CD4-positive, alpha-beta T cell treated with Interleukin-6 at 100 ng/mL for 8 hours (primary cell): ENCODE data around the gene PRR35.

ENCODE experiments used
- DNase-seq: peaks from one replicate; pipeline ENCODE4 v3.0.0-alpha.2; 2020; ENCODE audit warnings: mixed read lengths, low spot score

The PRR35 gene

DNA sequence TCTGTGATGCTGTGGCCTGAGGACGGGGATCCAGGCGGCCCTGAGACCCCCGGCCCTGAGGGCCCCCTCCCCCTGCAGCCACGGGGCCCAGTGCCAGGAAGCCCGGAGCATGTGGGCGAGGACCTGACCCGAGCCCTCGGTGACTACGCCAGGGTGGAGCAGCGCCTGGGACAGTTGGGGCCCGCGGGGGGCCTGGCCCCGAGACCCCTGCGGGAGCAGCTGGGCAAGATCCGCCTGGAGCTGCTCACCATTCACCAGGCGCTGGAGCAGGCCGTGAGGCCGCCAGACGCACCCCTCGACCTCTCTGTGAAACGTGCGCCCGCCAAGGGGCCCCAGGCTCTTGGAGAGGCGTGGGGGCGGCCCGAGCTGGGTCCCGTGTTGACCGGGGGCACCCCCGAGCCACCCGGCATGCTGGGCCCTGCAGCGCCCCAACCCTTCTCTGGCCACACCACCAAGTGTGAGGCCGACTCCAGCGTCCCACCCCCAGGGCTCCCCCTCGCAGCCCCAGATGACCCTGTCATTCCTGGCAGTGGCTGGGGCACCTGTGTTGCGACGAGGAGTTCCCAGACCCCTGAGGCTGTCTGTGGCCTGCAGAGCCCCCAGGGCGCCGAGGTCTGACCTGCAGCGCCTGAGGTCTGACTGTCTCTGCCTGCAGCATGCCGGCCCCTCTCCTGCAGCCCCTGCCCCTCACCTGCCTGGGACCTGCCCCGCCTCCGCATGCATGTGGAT lies 4.7 kb downstream of the PRR35 start:
- no peak for DNase-seq

DNA sequence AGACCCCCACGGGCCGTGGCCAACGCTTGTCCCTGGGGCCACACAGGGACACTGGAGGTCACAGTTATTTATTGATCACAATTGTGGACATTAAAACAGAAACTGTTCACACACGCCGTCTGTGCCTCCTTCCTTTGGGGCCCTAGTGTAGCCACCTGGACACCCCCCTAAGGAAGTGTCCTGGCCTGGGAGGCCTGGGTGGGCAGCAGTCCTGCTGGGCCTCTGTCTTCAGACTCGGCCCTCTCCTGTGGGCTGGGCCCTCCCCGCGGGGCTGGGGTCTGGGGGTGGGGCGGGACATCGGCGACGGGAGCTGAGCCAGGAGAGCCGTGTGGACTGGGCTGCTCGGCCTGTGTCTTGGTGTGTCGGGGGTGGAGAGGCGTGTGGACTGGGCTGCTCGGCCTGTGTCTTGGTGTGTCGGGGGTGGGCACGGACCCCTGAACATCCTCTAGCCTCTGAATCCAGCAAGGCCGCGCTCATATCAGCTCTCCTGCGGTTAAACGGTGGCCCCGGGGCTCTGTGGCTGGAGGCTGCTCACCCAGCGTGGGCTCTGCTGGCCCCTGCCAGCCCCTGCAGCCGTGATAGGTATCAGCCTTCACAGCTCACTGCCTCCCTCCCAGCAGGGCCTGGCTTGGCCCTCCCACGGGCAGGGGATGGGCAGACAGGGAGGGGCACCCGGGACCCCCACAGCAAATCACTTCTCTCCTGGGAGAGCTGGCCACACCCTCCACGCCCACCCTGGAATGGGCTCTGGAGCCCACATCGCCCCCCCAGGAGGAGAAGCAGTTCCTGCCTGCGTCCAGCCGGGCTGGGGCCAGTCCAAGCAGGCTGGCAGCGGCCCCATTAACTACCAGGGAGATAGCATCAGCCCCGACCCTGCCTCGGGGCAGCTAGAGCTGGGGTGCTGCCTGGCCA lies 5.5 kb downstream of the PRR35 start:
- no peak for DNase-seq

DNA sequence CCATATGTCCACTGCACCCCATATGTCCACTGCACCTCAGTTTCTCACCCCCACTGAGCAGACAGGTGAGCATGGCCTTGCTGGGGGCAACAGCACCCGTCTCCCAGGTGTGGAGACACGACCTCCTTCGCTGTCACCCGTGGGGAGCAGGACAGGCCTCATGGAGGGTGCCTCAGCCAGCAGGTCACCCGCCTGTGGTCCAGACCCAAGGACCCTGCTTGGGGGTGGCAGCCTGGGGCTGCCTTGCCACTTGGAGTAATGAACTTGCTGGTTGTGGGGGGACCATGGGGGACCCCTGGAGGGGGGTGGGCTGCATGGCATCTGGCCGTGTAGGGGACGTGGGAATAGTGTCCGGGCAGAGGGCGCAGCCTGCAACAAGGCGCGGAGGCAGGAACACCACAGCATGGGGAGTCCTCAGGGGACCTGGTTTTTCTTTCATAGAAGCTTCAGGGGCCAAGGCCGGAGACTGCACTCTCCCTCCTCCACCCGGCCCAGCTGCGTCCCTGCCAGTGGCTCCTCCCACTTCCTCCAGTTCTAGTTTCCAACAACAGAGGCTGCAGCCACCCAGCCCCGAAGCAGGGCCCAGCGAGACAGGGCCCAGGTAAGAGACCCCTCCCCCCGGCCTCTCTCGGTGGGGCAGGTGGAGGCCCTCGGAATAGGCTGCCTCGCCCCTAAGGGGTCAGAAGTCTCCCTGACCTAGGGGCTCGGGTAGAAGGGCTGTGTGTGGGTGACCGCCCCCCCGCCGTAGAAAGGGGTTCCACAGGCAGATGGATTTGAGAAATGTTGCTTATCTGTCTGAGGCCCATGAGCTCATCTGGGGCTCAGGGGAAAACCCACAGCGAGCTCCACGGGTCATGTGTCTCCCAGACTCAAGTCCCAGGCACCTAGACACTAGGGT lies 6.5 kb downstream of the PRR35 start, which contains the start of gene NHLRC4:
TSS of gene NHLRC4 (plus strand) at position 531 of the 898 bp plus-strand sequence. CDS start 1,043 bp downstream, outside the sequence.
- peak; percentile 64 for DNase-seq

DNA sequence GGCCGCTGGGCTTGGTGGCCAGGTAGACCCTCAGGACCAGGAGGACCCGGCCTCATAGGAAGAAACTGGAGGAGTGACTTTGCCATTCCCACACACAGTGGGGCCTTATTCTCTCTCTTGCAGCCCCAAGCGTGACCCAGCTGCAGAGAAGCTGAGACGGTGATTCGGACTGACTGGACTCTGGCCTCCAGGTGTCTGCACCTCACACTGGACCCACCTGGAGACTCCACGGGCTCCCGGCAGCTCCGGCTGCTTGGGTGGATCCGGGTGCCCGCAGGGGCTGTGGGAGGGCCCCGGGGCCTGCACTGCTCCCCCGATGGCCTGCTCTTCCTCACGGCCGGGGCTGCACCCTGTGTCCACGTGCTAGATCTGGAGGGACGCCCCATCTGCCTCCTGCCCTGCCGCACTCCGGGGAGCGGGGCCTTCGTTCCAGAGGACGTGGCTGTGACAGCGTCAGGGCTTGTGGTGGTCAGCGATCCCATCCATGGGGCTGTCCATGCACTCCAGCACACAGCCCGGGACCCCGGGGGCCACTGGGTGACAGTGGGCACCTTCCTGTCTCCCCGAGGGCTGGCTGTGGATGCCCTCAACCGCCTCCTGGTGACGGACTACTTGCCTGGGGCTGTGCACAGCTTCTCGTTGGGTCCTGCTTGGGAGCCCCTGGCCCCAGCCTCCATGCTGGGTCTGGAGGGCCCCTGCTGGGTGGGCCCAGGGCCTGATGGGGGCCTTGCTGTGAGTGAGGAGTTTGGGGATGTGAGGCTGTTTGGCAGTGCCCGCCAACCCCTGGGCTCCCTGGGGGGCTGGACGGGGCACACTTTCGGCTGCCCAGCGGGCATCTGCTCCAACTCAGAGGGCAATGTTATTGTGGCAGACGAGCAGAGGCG lies 7.4 kb downstream of the PRR35 start:
- DNase-seq: no peak

DNA sequence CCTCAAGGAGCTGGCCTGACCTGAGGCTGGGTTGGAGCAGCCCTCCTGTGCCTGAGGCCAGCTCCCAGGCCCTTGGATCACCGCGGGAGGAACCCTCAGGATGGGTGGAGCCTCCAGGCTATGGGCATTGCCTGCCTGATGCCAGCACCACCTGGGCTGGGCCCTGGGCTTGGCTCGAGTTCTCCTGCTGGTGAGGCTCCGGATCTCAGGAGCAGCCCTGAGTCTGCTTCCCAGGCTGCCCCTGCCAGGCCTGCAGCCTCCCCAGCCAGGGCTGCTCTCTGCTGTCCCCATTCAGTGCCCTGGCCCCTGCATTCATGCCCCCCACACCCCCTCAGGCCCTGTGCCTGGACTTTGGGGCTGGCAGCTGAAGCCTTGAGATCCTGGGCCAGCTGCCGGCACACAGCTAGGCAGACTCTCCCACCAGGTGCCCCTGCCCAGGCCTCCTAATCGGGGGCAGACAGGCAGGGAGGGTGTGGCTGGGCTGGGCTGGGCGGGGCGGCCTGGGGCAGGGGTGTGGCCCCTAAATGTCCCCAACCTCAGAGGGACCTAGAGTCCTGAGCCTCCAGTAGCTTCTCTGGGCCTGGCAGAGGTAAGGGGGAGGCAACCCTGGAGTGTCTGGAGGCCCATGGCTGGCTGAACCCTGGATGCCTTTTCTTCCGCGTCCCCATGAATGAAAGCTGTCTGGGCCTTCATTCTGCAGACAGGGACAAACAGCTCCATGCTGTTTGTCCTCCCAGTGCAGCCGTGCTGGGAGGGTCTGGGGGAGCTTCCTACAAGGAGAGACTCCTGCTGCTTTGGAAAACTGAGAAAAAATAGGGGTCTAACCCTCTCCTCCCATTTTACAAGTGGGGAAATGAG lies 8.4 kb downstream of the PRR35 start:
- no peak for DNase-seq

DNA sequence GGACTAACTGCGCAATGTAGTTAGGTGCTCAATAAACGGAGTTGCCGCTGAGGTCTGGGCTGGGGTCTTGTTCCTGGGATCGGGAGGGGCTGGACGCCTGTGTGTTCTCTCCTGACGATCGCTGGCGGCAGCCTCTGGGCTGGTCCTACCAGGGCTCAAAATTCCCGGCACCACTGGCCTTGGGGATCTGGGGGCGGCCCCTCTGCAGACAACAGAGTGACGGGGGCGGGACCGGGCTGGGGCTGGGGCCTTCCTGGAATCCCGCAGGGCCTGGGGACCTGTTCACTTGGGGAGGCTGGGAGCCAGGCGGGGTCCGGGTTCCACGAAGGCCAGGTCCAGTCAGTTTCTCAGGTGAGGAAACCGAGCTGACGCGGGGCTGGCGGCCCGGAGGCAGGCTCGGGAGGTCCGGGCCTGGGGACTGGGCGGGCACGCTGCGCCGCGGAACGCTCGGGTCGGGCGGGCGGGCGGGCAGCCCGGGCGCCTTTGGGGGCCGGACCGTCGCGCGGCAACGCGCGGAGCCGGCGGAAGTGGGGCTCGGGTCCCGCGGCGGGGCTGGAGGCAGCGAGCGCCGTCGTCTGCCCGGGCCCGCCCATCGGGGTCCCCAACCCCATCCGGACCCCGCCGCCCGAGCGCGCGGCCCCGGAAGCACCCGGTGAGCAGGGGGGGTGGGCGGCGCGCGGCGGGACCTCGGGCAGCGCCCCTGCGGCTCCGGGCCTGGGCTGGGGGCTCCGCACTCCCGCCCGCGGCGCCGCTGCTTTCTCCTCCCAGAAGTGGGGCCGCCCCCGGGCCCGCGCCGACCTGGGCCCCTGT lies 9.5 kb downstream of the PRR35 start, which contains the start of gene PIGQ:
TSS of gene PIGQ (plus strand) at position 524 of the 810 bp plus-strand sequence. CDS start 4,107 bp downstream, outside the sequence.
- peak; percentile 55 for DNase-seq

DNA sequence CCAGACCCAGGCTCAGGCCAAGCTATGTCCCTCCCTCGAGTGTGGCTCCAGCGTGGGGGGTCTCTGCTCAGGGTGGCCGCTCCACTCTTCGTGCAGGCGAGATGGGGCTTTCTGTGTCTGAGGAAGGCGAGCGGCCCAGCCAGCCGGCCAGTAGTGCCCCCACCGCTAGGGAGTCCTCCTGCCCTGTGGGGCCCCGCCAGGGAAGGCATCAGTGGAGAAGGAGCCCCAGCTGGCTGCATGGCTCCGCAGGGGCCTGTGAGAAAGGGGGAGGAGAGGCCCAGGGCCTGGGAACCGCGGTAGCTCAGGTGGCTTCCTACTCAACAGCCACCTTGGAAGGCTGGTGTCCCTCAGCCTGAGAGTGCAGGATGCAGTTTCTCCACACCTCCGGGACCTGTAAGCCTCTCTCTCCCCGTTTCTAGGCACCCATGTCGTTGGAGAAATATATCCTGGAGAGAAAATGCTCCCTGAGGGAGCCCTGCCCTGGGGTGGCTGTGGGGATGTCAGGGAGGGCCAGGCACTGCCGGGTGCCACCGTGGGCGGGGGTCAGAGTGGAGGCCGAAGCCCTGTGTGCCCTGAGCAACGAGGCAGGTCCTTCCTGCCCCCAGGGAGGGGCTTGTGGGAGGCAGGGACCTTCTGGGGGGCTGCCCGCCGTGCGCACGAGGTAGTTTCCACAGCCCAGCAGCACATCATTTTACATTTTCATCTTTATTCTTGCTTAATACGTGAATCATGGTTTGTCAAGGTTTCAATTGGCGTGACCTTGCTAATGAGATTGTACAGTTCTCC lies 12.9 kb downstream of the PRR35 start:
- DNase-seq: no peak

DNA sequence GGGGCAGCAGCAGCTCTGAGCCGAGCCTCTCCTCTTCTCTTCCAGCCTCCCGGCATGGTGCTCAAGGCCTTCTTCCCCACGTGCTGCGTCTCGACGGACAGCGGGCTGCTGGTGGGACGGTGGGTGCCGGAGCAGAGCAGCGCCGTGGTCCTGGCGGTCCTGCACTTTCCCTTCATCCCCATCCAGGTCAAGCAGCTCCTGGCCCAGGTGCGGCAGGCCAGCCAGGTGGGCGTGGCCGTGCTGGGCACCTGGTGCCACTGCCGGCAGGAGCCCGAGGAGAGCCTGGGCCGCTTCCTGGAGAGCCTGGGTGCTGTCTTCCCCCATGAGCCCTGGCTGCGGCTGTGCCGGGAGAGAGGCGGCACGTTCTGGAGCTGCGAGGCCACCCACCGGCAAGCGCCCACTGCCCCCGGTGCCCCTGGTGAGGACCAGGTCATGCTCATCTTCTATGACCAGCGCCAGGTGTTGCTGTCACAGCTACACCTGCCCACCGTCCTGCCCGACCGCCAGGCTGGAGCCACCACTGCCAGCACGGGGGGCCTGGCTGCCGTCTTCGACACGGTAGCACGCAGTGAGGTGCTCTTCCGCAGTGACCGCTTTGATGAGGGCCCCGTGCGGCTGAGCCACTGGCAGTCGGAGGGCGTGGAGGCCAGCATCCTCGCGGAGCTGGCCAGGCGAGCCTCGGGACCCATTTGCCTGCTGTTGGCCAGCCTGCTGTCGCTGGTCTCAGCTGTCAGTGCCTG lies 14.0 kb downstream of the PRR35 start:
- no peak for DNase-seq

DNA sequence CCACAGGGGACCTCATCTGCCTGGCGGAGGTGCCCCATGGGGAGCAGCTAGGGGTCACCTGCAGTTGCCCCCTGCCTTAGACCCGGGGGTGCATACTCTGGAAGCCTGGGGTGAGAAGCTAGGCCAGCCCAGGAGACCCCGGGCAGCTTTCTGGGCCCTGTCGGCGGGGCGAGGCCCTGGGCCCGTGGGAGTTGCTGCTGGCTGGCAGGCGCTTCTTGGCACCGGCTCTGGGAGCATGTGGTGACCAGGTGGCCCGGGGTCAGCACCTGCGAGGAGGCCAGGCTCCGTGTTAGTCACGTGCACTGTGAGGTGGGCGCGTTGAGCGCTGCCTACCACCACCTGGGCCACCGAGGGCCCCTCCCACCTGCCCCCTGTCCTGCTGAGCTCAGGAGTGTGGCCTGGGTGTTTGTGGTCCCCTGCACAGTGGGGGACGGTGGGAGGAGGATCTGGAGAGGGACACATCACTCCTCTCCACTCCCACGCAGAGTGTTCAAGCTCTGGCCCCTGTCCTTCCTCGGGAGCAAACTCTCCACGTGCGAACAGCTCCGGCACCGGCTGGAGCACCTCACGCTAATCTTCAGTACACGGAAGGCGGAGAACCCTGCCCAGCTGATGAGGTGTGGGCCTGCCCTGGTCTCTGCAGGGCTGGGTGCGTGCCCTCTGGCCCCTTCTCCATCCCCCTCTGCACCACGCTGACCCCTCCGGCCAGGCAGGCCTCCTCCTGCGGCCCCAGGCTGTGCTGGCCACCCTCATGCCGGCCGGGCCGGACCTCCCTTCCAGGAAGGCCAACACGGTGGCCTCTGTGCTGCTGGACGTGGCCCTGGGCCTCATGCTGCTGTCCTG lies 15.4 kb downstream of the PRR35 start:
- DNase-seq: no peak

DNA sequence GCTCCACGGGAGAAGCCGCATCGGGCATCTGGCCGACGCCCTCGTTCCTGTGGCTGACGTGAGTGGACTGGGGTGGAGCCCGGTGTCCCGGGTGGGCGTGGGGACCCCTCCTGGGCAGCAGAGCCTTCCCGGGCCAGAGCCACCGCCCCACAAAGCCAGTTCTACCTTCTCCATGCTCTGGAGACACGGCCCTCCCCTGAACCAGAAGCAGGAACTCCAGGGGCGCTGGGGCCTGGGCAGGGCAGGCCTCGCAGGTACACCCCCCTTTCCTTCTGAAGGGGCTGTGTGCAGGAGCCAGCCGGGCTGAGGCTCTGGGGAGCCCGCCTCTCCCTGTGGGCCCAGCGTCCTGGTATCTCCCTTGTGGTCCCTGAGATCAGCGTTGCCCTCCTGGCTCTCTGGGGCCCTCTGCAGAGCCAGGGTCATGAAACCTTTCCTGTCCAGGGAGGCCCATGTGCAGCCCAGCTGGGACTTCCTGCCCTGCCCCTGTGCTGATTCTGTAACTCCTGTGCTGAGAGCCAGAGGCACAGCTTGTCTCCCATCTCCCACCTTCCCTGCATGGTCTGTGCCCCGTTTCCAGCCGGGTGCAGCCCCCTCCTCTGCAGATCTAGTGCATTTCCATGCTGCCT lies 16.1 kb downstream of the PRR35 start:
- no peak for DNase-seq

DNA sequence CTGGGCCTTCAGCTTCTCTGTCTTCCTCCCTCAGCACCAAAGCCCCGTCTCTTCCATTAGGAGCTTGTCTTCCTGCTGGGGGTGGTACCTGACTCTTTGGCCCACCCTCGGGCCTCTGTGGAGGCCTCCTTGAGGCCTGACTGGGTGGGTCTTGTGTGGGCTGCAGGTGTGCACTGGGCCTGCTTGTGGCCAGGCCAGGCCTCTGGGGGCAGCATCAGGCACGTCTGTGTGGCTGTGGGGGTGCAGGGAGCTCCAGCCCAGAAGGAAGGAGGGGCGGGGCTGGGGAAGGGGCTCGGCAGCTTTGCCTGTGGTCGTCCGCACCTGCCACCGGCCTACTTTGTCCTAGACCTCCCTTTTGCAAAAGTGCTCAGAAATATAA lies 16.6 kb downstream of the PRR35 start:
- DNase-seq: no peak

DNA sequence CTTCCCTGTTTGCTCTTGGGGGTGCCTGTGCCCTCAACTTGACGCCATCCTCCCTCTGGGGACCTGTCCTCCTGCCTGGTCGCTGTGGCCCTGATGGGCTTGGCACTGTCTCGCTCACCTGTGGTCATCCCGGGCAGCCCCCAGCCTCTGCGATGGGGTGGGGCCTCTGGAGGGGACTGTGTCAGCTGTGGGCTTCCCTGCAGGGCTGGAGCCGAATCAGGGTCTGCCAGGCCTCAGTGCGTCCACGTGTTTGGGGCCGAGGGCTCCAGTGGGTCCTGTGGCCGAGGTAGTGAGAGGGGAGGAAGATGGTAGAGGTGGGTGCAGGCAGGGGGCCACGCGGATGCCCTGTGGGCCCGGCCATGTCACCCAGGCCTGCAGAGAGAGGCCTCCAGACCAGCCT lies 17.6 kb downstream of the PRR35 start:
- no peak for DNase-seq

DNA sequence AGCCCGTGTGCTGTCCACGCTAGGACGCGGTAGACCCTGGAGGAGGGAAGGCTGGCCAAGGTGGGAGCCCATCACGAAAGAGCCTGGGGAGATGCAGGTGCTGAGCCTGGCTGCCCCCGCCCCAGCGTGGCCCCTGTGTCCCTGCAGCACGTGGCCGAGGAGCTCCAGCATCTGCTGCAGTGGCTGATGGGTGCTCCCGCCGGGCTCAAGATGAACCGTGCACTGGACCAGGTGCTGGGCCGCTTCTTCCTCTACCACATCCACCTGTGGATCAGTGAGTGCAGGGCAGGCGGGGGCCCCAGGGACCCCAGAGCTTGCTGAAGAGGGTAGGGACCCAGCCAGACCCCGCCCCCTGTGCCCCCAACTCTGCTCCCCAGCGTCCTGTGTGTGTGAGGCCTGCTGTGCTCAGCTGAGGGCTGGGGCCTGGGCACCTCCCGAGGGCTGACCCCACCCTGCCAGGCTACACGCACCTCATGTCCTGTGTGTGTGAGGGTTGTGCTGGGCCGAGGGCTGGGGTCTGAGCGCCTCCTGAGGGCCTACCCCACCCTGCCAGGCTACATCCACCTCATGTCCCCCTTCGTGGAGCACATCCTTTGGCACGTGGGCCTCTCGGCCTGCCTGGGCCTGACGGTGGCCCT lies 18.2 kb downstream of the PRR35 start:
- no peak for DNase-seq

DNA sequence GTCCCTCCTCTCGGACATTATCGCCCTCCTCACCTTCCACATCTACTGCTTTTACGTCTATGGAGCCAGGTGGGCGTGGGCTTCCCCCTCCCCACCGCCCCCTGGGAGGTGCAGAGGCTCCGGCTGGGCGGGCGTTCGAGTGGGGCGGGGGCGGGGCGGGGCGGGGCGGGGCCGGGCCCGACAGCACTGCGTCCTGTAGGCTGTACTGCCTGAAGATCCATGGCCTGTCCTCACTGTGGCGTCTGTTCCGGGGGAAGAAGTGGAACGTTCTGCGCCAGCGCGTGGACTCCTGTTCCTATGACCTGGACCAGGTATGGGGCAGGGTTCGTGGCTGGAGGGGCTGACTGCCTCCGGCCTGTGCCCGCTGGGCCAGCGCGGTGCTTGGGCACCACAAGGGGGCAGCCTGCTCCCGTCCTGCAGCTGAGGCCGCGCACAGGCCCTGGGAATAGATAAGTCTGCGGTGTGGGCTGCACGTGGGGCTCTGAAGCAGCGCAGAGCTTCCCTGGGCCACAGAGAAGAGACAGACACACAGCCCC lies 18.7 kb downstream of the PRR35 start:
- peak; percentile 57 for DNase-seq
